Posterior vena cava (tissue), 2 donors: ENCODE measurements around the gene MYCBPAP. TPM values are rescaled to one million over a fixed set of nuclear protein-coding genes. Genes with fewer than 3 reads are reported as not detected.

Experiments
- DNase-seq: peaks from one replicate; pipeline ENCODE4 v3.0.0-alpha.2; 2020; ENCODE audit warnings: low spot score
- intact Hi-C, 2 donors: fragments of 100-400 bp; cut with DNase I; formaldehyde crosslinking; loops; one replicate each; pipeline versions ENCODE4 v1.14.1 to v1.14.2; 2022 to 2023
- total RNA-seq, 2 donors: library from RNA; stranded (reverse); fragmentation: NEBNext Ultra II Directional; extraction: Animal tissue kit (Norgen Biotek cat#: 25700); gene quantifications; one replicate each; pipeline ENCODE4 v1.2.1, GENCODE V29; 2021
- donor health status: DM: yes; HTN: yes; CAD: no.
- donor health status: DM: yes; HTN: yes; CAD: no.

The MYCBPAP gene
- total RNA-seq, 2 donors from 2014 or later, result 0.29 to 0.69 TPM

DNA sequence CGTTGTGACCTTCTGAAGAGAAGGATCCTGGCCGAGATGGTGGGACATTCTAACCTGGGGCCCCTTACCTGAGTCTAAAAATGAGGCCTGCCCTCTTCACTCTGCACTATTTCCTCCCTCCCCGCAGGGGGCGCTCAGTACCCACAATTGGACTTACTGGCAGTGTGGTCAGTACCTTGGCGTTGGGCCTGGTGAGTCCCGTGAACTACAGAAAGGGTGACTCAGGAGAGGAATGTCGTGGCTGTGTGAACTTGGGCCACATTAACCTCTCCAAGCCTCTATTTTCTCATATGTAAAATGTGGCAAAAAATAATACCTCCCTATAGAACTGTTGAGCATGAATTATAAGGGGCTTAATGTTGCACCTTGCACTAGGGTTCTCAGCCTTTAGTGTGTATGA lies 25.7 kb upstream of the MYCBPAP start:
- intact Hi-C loops, result loop anchor here in 1 of 2 donors (5.0 kb wide), 1 partner anchor 65 kb away; the partner anchor contains the start of gene SPATA20
- DNase-seq, result peak; percentile 98

DNA sequence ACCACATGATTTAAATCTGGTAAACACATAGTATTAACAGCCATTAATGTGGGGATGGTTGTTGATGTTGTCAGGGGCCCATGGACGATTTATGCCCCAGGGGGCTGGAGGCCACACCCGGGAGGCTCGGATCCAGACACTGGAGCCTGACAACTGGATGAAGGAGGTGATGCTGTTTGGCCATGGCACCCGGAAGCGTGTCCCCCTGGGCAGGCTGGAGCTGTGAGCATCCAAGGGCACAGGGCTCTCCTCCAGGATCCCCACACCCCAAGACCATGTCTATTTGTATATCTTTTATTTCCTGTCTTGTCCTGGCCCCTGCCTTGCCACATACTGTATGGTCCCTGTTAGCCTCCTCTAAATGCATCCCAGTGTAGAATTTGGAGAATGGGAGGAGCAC lies 25.0 kb upstream of the MYCBPAP start:
- intact Hi-C loops, result loop anchor here in 1 of 2 donors (5.0 kb wide), 1 partner anchor 64 kb away; the partner anchor contains the start of gene SPATA20
- peak; percentile 77 for DNase-seq

DNA sequence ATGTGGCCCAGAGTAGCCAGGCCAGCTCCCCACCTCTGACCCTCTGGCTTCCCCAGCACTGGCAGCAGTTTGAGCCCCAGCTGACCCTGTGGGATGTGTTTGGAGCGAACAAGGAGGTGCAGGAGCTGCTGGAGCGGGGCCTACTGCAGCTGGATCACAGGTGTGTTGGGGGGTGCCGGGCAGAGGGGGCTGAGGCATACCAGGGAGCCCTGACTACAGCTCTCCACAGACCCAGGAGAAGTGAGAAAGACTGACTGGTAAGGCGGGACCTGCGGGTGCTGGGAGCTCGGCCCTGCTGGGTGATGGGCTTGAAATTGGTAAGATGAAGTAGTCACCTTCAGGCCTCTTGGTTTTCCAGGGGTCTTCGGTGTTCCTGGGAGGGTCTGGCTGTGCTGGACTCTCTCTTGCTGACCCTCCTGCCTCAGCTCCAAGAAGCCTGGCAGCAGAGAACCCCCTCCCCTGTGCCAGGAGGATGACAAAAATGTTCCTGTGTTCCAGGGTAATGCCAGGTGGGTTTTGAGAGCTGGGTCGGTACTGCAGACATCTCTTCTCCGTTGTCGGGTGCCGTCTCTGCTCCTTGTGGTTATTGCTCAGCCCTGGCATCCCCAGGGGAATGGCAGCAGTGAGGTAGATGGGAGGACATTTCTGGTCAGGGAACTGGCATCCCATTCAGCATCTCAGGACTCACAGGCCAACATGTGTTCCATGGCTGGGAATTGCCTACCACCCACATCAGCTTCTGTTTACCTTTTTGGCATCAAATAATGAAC lies 23.7 kb upstream of the MYCBPAP start:
- DNase-seq, result peak; percentile 52
- intact Hi-C loops, result loop anchor here in 1 of 2 donors (5.0 kb wide), 1 partner anchor 63 kb away; the partner anchor contains the start of gene SPATA20

DNA sequence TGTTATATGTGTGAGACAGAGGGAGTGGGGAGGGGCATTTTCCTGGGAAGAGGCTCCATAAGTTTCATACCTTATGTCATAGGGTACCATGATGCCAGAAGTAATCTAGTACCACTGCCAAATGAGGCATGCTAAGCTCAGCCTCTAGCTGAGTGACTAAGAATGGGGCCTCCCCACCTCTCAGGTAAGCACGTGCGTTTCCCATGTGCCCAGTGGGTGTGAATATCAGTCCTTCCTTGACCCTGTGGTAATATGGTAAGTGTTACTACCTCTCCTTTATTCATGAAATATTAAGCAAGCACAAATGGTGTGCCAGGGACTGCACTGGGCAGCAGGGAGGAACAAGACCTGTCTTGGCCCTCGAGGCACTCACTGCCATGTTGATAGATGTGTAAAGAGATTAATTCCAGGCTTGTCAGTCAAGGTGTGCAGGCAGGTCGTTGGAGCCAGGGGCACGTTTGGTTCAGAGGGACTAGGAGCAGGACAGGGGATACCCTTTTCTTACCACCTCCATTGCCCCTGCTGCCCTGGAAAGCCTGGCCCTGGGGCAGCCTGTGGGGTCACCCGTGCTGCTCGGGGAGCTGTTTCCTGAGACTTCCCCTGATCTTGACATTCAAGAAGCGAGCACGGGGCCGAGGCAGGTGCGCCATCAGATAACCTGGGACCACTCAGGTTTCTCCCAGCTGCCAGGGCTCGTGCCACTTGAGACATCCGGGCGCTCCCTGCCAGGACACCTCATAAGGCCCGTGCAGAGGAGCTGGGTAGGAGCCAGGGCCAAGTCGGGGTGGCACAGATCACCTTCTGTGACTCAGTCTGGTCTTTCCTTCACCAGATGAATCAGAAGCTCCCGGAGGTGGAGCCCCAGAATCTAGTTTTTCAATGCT lies 20.8 kb upstream of the MYCBPAP start:
- intact Hi-C loops, result no loop called here
- peak; percentile 78 for DNase-seq

DNA sequence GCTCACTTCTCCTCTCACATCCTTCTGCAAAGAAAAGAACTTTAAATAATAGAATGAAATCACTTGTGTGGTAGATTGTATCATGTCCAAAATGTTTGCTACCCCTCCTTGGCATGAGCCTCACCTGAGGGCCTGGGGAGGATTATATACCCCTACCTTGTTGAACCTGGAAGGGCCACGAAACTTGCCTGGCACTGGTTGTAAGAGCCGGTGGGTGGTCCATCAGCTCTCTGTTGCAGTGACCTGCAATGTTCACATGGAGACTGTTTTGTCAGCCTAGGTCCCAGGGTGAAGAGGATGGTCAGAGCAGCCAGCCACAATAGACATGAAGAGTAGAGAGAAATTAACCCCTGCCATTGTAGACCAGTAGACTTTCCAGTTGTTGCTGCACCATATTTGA lies 19.4 kb upstream of the MYCBPAP start:
- peak; percentile 35 for DNase-seq

DNA sequence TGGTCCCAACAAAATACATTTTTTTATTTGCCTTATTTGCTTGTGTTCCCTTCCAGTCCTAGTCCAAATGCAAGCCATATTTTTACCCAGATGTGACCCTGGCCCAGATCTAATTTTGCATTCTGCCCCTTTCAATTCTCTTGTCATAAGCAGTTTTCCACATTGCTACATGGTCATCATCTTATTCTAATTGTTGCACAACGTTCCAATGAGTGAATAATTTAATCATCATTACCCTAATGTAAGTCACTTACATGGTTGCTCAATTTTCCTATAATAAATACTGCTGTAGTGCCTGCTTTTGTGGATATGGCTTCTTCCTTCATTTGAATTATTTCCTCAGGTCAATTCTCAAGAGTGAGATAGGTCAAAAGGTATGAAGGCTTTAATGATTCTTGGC lies 16.7 kb upstream of the MYCBPAP start:
- intact Hi-C loops, result no loop called here
- DNase-seq, result no peak

More for the DNA sequence above, 19.4 kb upstream of the MYCBPAP start:
- intact Hi-C loops, result no loop called here

GRCh38 chr17:50492214-50492613 lies 16.0 kb upstream of the MYCBPAP start:
- intact Hi-C loops, result no loop called here
- peak; percentile 34 for DNase-seq

- DNase-seq, result no peak
- intact Hi-C loops, result no loop called here
Observed at GRCh38 chr17:50493744-50494143, 14.5 kb upstream of the MYCBPAP start.

DNA sequence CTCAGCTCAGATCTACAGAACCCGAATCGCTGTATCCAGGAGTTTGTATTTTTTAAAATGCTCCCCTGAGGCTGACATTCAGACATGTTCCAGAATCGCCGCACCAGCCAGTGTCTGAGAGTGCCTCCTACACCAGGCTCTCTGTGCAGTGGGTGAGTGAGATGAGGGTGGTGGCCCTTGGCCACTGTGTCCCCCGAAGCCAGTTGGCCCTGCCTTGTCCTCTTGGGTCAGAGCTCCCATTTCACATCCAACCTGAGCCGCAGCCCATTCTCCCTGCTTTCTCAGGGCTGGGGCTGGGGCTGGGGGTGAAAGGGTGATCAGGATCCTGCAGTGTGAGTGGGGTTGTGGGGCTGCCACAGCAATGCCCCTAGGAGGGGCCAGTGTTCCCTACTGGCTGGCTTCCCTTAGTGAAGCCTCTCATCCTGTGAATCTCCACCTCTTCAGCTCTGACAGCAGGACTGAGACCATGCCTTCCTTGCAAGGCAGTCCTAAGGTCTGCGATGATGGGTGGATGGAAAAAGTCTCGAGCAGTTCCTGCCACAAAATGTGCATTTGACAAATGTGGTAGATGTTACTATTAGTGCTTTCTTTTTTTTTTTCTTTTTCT lies 12.9 kb upstream of the MYCBPAP start:
- DNase-seq, result peak; percentile 31
- intact Hi-C loops, result no loop called here

DNA sequence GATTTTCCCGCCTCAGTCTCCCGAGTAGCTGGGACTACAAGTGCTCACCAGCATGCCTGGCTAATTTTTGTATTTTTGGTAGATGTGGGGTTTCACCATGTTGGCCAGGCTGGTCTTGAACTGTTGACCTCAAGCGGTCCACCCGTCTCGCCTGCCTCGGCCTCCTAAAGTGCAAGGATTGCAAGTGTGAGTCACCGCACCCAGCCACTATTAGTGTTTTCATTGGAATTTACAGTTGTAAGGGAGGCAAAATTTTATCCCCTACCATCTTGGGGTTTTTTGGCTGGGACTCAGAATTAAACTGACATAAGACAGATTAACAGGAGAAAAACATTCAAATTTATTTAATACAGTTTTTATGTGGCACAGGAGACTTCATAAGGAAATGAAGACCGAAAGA lies 12.3 kb upstream of the MYCBPAP start:
- DNase-seq, result no peak
- intact Hi-C loops, result no loop called here

DNA sequence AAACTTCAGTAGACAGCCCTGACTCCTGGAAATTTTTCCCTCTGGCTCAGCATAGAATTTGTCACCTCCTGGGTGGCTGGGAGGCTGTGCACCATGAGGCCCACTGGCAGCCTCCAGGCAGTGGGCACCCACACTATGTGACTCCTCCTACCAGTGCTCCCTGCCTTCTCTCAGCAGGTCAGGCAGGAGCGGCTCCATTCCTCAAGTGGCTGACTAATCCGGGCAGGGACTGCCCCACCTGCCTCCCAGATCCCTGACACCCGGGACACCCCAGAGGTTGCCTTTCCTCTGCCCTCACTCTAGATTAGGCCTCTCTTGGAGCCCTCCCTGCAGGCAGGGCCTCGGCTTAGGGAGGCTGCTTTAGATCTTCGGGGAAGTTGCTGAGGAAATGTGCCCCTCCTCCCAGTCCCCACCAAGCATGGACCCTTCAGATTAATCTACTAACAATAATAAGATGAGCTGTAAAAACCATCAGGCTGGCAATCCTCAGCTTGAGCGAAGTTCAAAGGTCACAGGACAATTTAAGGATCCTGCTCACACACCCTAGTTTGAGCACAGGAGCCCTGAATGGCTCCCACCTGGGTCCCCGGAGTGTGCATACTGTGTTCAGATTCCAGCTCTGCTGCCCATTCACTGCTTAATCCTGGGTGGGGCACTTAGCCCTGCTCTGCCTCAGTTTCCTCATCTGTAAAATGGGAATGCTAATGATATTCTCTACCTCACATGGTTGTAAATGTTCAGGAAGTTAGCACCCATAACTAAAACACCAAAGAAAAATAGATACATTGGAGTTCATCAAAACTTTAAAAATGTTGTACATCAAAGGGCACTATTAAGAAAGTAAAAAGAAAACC lies 10.0 kb upstream of the MYCBPAP start:
- peak; percentile 36 for DNase-seq

GRCh38 chr17:50499270-50499669 lies 9.0 kb upstream of the MYCBPAP start:
- intact Hi-C loops, result no loop called here
- no peak for DNase-seq

More for the DNA sequence above, 10.0 kb upstream of the MYCBPAP start:
- intact Hi-C loops, result no loop called here

DNA sequence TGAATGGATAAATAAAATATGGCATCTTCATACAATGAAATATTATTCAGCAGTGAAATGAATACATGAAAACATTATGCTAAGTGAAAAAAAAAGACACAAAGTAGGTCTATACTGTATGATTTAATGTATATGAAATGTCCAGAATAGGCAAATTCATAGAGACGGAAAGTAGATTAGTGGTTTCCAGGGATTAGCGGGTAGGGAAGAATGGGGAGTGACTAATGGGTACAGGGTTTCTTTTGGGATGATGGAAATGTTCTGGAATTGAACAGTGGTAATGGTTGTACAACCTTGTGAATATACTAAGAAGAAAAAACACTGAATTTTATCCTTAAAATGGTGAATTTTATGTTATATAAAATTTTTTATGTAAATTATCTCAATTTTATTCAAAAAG lies 8.5 kb upstream of the MYCBPAP start:
- intact Hi-C loops, result no loop called here
- no peak for DNase-seq

GRCh38 chr17:50501054-50501453 lies 7.2 kb upstream of the MYCBPAP start:
- peak; percentile 50 for DNase-seq
- intact Hi-C loops, result no loop called here

DNA sequence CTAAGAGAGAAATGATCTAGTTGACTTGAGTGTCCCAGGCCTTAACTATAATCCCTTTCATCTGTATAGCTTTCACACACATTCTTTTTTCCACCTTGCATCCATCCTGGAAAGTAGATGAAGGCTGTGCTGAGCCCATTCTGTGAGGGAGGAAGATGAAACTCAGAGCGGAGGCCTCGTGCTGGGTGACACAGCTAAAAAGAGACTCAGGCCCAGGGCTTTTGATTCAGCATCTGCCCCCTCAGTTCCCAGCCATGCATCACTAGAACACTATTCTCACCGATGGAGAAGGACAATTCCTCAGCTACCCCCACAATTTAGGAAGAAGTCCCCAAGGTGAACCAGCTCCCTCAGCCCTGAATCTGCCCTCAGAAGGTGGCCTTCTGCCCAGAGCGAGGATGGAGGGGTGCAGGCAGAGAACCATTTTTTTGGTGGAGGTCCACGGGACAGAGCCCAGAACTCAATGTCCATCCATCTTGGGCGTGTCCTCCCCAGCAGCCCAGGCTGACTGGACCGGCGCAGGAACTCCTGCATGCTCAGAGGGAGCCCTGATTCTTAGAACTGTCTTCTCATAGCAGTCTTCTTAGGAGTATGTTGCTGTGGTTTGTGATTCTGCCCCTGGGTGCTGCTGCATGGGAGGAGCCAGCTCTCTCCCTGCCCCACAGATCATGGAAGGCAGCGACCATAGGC lies 5.8 kb upstream of the MYCBPAP start:
- intact Hi-C loops, result no loop called here
- peak; percentile 67 for DNase-seq

DNA sequence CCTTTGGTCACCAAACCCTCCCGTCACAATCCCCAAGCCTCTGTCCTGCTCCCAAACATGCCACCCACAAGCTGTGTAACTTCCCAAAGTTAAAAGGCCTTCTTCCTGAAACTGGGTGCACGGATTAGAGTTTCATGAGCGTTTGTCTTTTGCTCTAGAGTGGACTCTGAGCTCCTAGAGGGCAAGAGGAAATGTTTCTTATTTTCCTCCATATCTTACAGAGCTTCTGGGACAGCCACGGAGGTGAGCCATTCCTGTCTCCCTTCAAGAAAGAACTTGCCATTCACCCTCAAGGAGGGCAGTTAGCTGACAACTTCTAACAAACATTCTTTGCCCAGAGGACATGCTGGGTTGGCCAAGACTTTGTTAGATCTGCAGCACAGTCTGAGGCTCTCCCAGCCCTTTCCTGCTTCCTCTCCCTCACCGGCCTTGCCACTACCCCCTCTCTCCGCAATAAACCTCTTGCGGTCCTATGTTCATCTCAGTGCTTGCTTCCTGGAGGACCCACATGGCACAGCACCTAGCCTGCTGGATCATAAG lies 2.6 kb upstream of the MYCBPAP start:
- intact Hi-C loops, result no loop called here
- DNase-seq, result no peak

DNA sequence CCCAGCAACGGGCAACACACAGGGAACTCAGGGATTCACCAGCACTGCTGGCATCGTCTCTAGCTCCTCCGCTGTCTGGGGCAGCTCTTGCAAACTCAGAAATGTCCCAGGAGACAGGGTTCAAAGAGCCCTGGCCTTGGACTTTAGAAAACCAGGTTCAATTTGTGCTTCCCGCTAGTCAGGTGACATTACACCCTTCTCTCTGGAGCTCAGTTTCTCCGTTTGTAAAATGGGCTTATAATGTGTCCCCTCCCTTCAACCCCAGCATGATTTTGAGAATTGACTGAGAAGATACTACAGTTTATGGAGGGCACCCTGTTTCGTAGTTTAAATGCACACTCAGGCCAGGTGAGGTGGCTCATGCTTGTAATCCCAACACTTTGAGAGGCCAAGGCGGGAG lies 1.9 kb upstream of the MYCBPAP start:
- intact Hi-C loops, result no loop called here
- no peak for DNase-seq
